GM12874 (cell line): Measurements from ENCODE around the gene KCNH2.

ENCODE experiments used
- CTCF ChIP-seq: IDR thresholded peaks from 2 replicates; pipeline ENCODE4 v1.5.1; 2011; ENCODE audit warnings: low read depth, mild to moderate bottlenecking, control low read depth, low read length, moderate library complexity; ENCODE audit not compliant: insufficient read depth

KCNH2 gene

GRCh38 chr7:150978126-150978789 lies at the start of gene KCNH2:
KCNH2 (minus strand) TSS chr7:150978321; CDS start chr7:150977913, 408 bp downstream.
- no peak for TF ChIP-seq CTCF

- no peak for TF ChIP-seq CTCF
Observed at GRCh38 chr7:151025924-151026671, 48.0 kb upstream of the KCNH2 start.

GRCh38 chr7:151024435-151025056 lies 46.4 kb upstream of the KCNH2 start, which contains the start of gene ATG9B:
ATG9B (minus strand) TSS chr7:151024494; CDS start chr7:151024423, 71 bp downstream.
- TF ChIP-seq CTCF, result no peak

- no peak for TF ChIP-seq CTCF
Observed at GRCh38 chr7:151023232-151023631, 45.1 kb upstream of the KCNH2 start.

GRCh38 chr7:151020231-151020630 lies 42.1 kb upstream of the KCNH2 start:
- no peak for TF ChIP-seq CTCF

- no peak for TF ChIP-seq CTCF
Observed at GRCh38 chr7:151019130-151019447, 41.0 kb upstream of the KCNH2 start.

- TF ChIP-seq CTCF, result no peak
Observed at GRCh38 chr7:151018421-151019129, 40.5 kb upstream of the KCNH2 start.
